Fibroblast of pulmonary artery (primary cell): ENCODE results near the gene KCTD8.

Experiments
- DNase-seq: peaks from one replicate; pipeline ENCODE4 v3.0.0-alpha.2; 2010; ENCODE audit warnings: low read depth
- H3K4me3 ChIP-seq: replicated peaks from 2 replicates; pipeline ENCODE4 v1.5.1; 2011; ENCODE audit warnings: low read depth, mild to moderate bottlenecking, control low read depth, low read length, moderate library complexity
- CTCF ChIP-seq: IDR thresholded peaks from 2 replicates; pipeline ENCODE4 v1.5.1; 2011; ENCODE audit warnings: mild to moderate bottlenecking, control low read depth, low read length, inconsistent platforms; ENCODE audit errors: missing control alignments

The KCTD8 gene

GRCh38 chr4:44165938-44166337, 282.7 kb downstream of the KCTD8 start:
- H3K4me3 ChIP-seq = no peak overlapping the region
- TF ChIP-seq CTCF = no peak
- DNase-seq = no peak

GRCh38 chr4:44162538-44163270, 285.9 kb downstream of the KCTD8 start:
- H3K4me3 ChIP-seq = no peak overlapping the region
- no peak for TF ChIP-seq CTCF
- peak; percentile 29 for DNase-seq

GRCh38 chr4:44161756-44162155, 286.9 kb downstream of the KCTD8 start:
- no peak overlapping the region for H3K4me3 ChIP-seq
- DNase-seq = no peak
- no peak for TF ChIP-seq CTCF

GRCh38 chr4:44160776-44161367, 287.7 kb downstream of the KCTD8 start:
- no peak for TF ChIP-seq CTCF
- DNase-seq = no peak
- no peak overlapping the region for H3K4me3 ChIP-seq

GRCh38 chr4:44159991-44160390, 288.6 kb downstream of the KCTD8 start:
- TF ChIP-seq CTCF = no peak
- DNase-seq = no peak

GRCh38 chr4:44157611-44158277, 290.9 kb downstream of the KCTD8 start:
- TF ChIP-seq CTCF = no peak
- peak; percentile 64 for DNase-seq
- H3K4me3 ChIP-seq = no peak overlapping the region

More at GRCh38 chr4:44159991-44160390, 288.6 kb downstream of the KCTD8 start:
- no peak overlapping the region for H3K4me3 ChIP-seq
